Right atrium auricular region (tissue), 2 donors: Measurements from ENCODE around the gene CHCHD4. TPM values are rescaled to one million over a fixed set of nuclear protein-coding genes. Genes with fewer than 3 reads are reported as not detected.

ENCODE experiments used
- DNase-seq: peaks from one replicate; pipeline ENCODE4 v3.0.0-alpha.2; 2019; ENCODE audit warnings: low spot score
- H3K27ac ChIP-seq, 2 donors: fragments of 200-600 bp; sonication (generic); 1 replicate in 1 of 2; 2 replicates in 1 of 2; pipeline ENCODE4 v1.5.1; 2016 to 2019
- H3K27me3 ChIP-seq, 2 donors: fragments of 200-600 bp; sonication (generic); one replicate each; pipeline versions ENCODE4 v1.5.1 to v1.6.0; 2017 to 2019
- H3K36me3 ChIP-seq: fragments of 200-600 bp; sonication (generic); one replicate; pipeline ENCODE4 v1.5.1; 2016
- H3K4me1 ChIP-seq, 2 donors: fragments of 200-600 bp; sonication (generic); one replicate each; pipeline versions ENCODE4 v1.5.1 to v1.6.0; 2017 to 2019
- H3K4me3 ChIP-seq, 2 donors: fragments of 200-600 bp; sonication (generic); 1 replicate in 1 of 2; 2 replicates in 1 of 2; pipeline ENCODE4 v1.5.1; 2017 to 2019; ENCODE audit warnings: mild to moderate bottlenecking in 1 of 2, moderate library complexity in 1 of 2
- H3K9me3 ChIP-seq, 2 donors: fragments of 200-600 bp; sonication (generic); one replicate each; pipeline ENCODE4 v1.5.1; 2019
- CTCF ChIP-seq, 2 donors: fragments of 200-600 bp; sonication (generic); IDR thresholded peaks; one replicate each; pipeline ENCODE4 v1.5.1; 2019; ENCODE audit warnings: antibody characterized with exemption in 2 of 2
- total RNA-seq, 2 donors: library from RNA; depleted of rRNA; stranded (reverse); fragments of >200 nt; gene quantifications; one replicate each; pipeline ENCODE4 v1.1.0, GENCODE V29; 2016

Gene CHCHD4
- total RNA-seq, 2 donors from 2014 or later = 24.3 to 32.3 TPM

- no peak for TF ChIP-seq CTCF (IDR thresholded peaks at IDR 0.05)
- H3K4me3 ChIP-seq = no peak overlapping the region
- H3K36me3 ChIP-seq = no peaks in the 10 kb centered on the region
- no peaks in the 10 kb centered on the region for H3K27me3 ChIP-seq
- H3K27ac ChIP-seq = no peak overlapping the region
- no peak for DNase-seq
- no peaks in the 10 kb centered on the region for H3K4me1 ChIP-seq
- no peaks in the 10 kb centered on the region for H3K9me3 ChIP-seq
These were observed 59.8 kb downstream of the CHCHD4 start for GRCh38 chr3:14064910-14065309.

- Histone ChIP-seq H3K4me3 (no peak overlapping the region), H3K27me3 (no peaks in the 10 kb centered on the region), H3K9me3 (no peaks in the 10 kb centered on the region), H3K4me1 (no peaks in the 10 kb centered on the region), H3K27ac (no peak overlapping the region), H3K36me3 (no peaks in the 10 kb centered on the region)
- no peak for DNase-seq
- TF ChIP-seq CTCF (IDR thresholded peaks at IDR 0.05) = no peak
These were observed 61.5 kb downstream of the CHCHD4 start for GRCh38 chr3:14063152-14063551.

Other genes starting within 250 kb of the CHCHD4 start
- not detected for gene WNT7A, start 244.8 kb downstream of the CHCHD4 start, total RNA-seq
- 100 to 1,000 TPM in 1 of 2 donors, 10 to 100 TPM in 1; 91.8 to 142 TPM for gene TMEM43, start 182 bp upstream of the CHCHD4 start, total RNA-seq
- 10 to 100 TPM; 15.7 to 18.3 TPM for gene XPC, start 53.7 kb upstream of the CHCHD4 start, total RNA-seq
- gene LSM3, start 53.9 kb upstream of the CHCHD4 start, total RNA-seq = 10 to 100 TPM; 15.0 to 15.4 TPM